B cell (primary cell): ENCODE data around the gene DCST2.

Experiments
- EZH2 ChIP-seq: IDR thresholded peaks from 2 replicates; pipeline ENCODE4 v1.6.1; 2012; ENCODE audit warnings: borderline replicate concordance, low read depth, mild to moderate bottlenecking, moderate library complexity, low read length; ENCODE audit not compliant: insufficient read depth, poor library complexity, severe bottlenecking
- TF ChIP-seq, protein P1 (sequence below): fragments of 200-600 bp; IDR thresholded peaks from one replicate; pipeline ENCODE4 v1.8.0; 2022; ENCODE audit warnings: antibody characterized with exemption, mild to moderate bottlenecking

DNA sequence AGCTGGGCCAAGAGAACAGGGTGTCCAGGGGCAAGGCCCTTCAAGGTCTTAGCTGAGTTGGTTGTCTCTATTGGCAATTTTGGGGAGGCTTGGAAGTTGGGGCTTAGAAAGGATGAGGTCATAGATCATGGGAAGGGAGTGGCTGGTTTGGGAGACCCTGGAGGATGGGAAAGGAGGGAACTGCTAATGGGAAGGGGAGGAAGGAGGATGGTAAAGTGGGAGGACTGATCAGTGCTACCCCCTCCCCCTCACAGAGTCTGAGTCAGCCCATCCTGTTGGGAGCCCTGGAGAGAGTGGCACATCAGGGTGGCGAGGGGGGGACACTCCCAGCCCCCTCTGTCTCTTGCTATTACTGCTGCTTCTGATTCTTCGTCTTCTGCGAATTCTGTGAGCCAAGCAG lies 35.0 kb upstream of the DCST2 start:
- TF ChIP-seq, protein P1, sequence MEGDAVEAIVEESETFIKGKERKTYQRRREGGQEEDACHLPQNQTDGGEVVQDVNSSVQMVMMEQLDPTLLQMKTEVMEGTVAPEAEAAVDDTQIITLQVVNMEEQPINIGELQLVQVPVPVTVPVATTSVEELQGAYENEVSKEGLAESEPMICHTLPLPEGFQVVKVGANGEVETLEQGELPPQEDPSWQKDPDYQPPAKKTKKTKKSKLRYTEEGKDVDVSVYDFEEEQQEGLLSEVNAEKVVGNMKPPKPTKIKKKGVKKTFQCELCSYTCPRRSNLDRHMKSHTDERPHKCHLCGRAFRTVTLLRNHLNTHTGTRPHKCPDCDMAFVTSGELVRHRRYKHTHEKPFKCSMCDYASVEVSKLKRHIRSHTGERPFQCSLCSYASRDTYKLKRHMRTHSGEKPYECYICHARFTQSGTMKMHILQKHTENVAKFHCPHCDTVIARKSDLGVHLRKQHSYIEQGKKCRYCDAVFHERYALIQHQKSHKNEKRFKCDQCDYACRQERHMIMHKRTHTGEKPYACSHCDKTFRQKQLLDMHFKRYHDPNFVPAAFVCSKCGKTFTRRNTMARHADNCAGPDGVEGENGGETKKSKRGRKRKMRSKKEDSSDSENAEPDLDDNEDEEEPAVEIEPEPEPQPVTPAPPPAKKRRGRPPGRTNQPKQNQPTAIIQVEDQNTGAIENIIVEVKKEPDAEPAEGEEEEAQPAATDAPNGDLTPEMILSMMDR: no peak
- TF ChIP-seq EZH2: no peak
